Measurements from ENCODE around the gene HBA2.
"Not testable (repeated sequence)": the region's sequence is repeated elsewhere in the genome, so short reads cannot be mapped to it uniquely, and the experiment has no call there.

HBA2 gene

DNA sequence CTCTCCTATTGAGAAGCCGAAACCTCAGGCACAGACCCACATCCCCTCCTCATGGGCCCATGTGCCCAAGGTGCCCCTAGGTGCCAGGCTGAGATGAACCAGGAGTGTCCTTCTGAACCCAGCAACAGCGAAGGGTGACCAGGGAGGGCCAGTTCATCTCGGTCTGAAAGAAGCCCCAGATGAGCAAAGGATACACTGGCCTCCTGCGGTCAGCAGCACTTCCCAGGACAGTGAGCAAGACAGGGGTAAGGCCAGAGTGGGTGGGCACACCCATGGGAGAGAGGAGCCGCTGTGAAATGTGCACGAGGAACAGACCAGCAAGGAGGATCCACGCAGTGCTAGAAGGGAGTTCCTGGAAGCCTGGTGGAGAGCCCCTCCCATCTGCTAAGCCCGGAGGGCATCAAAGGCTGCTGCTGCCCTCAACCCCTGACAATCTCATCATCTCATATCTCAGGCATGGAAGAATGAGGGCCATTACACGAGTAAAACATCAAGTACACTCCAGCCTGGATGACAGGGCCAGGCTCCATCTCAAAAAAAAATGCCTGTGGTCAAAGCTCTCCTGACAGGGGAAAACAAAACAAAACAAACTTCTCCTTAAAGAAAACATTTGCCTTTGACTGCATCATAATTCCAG, 23.5 kb upstream of the HBA2 start:
- no peak overlapping the region for H3K4me3 ChIP-seq (ENCODE audit: low read depth, low read length)
- no peak for TF ChIP-seq CTCF (IDR thresholded peaks at IDR 0.05; ENCODE audit: borderline replicate concordance, insufficient read depth, low read depth, low read length)

- H3K4me3 ChIP-seq (ENCODE audit: low read depth, low read length) = no peak within 1 kb of the TSS
Measured at GRCh38 chr16:152141-153128, 20.2 kb upstream of the HBA2 start, which contains the start of gene HBZ. Gene HBZ, plus strand, starts transcription at chr16:152644. Its CDS starts 266 bp downstream, at chr16:152910.

GRCh38 chr16:153129-153521, 19.6 kb upstream of the HBA2 start:
- not testable (repeated sequence) for H3K4me3 ChIP-seq (ENCODE audit: low read depth, low read length)

More at GRCh38 chr16:152141-153128, 20.2 kb upstream of the HBA2 start, which contains the start of gene HBZ:
- TF ChIP-seq CTCF (IDR thresholded peaks at IDR 0.05; ENCODE audit: borderline replicate concordance, insufficient read depth, low read depth, low read length) = no peak

- not testable (repeated sequence) for H3K4me3 ChIP-seq (ENCODE audit: low read depth, low read length)
Measured at GRCh38 chr16:153550-154216, 19.0 kb upstream of the HBA2 start.

DNA sequence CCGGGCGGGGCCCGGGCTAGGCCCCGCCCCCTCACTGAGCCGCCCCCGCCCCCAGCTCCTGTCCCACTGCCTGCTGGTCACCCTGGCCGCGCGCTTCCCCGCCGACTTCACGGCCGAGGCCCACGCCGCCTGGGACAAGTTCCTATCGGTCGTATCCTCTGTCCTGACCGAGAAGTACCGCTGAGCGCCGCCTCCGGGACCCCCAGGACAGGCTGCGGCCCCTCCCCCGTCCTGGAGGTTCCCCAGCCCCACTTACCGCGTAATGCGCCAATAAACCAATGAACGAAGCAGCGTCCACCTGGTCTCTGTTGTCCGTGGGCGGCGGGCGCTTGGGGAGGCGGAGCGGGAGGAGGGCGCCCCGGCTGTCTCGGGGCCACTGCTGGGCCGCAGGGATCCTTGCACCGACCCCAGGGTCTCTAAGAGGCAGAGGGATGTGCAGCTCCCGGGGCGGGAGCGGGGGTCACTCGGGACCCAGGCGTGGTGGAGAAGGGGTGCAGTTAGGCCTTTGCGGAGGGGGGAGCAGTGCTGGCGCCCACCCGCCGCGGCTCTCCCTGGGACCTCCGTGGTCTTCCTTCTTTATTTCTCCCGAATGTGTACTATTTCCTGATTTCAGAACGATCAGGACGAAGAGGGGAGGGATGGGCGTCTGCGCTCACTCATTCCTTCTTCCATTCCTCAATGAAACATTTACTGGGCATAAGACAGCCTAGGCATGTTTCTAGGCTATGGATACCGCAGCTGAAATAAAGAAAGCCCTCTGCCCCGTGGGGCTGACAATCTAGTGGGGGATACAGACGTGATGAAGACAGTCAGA, 18.3 kb upstream of the HBA2 start:
- no peak for TF ChIP-seq CTCF (IDR thresholded peaks at IDR 0.05; ENCODE audit: borderline replicate concordance, insufficient read depth, low read depth, low read length)
- no peak overlapping the region for H3K4me3 ChIP-seq (ENCODE audit: low read depth, low read length)

DNA sequence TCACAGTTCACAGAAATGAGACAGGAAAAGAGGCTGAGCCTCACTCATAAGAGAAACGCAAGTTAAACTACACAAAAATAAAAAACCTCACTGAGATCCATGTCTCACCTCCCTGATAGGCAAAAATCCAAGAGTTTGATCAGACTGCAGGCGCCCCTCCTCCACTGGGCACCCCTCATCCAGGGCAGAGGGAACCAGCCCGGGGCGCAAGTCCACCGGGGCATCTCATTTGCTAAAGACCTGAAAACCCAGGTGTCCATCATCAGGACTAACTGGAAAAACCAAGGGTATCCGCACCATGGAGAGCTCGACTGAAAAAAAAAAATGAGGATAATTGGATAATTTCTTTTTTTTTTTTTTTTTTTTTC, 17.7 kb upstream of the HBA2 start:
- TF ChIP-seq CTCF (IDR thresholded peaks at IDR 0.05; ENCODE audit: borderline replicate concordance, insufficient read depth, low read depth, low read length) = no peak
- no peak overlapping the region for H3K4me3 ChIP-seq (ENCODE audit: low read depth, low read length)

DNA sequence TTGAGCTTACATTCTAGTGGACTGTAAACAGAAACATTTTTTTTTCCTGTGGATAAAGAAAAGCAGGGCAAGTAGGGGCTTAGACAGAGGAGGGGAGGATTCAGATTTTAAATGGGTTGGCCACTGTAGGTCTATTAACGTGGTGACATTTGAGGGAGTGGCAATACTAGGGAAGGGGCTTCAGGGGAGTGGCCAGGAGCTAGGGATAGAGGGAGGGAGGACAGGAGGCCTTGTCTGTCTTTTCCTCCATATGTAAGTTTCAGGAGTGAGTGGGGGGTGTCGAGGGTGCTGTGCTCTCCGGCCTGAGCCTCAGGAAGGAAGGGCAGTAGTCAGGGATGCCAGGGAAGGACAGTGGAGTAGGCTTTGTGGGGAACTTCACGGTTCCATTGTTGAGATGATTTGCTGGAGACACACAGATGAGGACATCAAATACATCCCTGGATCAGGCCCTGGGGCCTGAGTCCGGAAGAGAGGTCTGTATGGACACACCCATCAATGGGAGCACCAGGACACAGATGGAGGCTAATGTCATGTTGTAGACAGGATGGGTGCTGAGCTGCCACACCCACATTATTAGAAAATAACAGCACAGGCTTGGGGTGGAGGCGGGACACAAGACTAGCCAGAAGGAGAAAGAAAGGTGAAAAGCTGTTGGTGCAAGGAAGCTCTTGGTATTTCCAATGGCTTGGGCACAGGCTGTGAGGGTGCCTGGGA, 13.4 kb upstream of the HBA2 start:
- H3K4me3 ChIP-seq (ENCODE audit: low read depth, low read length) = no peak overlapping the region
- TF ChIP-seq CTCF (IDR thresholded peaks at IDR 0.05; ENCODE audit: borderline replicate concordance, insufficient read depth, low read depth, low read length) = no peak

DNA sequence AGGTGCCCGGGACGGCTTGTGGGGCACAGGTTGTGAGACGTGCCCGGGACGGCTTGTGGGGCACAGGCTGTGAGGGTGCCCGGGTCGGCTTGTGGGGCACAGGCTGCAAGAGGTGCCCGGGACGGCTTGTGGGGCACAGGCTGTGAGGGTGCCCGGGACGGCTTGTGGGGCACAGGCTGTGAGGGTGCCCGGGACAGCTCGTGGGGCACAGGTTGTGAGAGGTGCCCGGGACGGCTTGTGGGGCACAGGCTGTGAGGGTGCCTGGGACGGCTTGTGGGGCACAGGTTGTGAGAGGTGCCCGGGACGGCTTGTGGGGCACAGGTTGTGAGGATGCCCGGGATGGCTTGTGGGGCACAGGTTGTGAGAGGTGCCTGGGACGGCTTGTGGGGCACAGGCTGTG, 12.4 kb upstream of the HBA2 start:
- H3K4me3 ChIP-seq (ENCODE audit: low read depth, low read length) = not testable (repeated sequence)
